Fibroblast of lung (primary cell): ENCODE measurements around the gene BLOC1S6. TPM values are rescaled to one million over a fixed set of nuclear protein-coding genes. Genes with fewer than 3 reads are reported as not detected.
A peak's percentile ranks its signal among the peaks of the same experiment; 100 is the strongest.

Experiments used
- DNase-seq, 2 donors: peaks; one replicate each; pipeline versions ENCODE4 v3.0.0 to v3.0.0-alpha.2; 2010; ENCODE audit warnings: low read depth in 2 of 2
- H2AFZ ChIP-seq: 2 replicates; pipeline ENCODE4 v1.5.1; 2012; ENCODE audit warnings: low read length, control low read depth, inconsistent platforms
- H3K27ac ChIP-seq: 2 replicates; pipeline ENCODE4 v1.5.1; 2011; ENCODE audit warnings: low read length, control low read depth; ENCODE audit not compliant: insufficient read depth
- H3K27me3 ChIP-seq: 2 replicates; pipeline ENCODE4 v1.5.1; 2011; ENCODE audit warnings: mild to moderate bottlenecking, low read length; ENCODE audit not compliant: control insufficient read depth, insufficient read depth
- H3K36me3 ChIP-seq: 2 replicates; pipeline ENCODE4 v1.5.1; 2011; ENCODE audit warnings: low read length; ENCODE audit not compliant: control insufficient read depth, insufficient read depth
- H3K4me1 ChIP-seq: 2 replicates; pipeline ENCODE4 v1.5.1; 2011; ENCODE audit warnings: low read length; ENCODE audit not compliant: control insufficient read depth, insufficient read depth; ENCODE audit errors: extremely low read depth
- H3K4me2 ChIP-seq: 2 replicates; pipeline ENCODE4 v1.5.1; 2011; ENCODE audit warnings: low read length, control low read depth; ENCODE audit not compliant: insufficient read depth; ENCODE audit errors: extremely low read depth
- H3K4me3 ChIP-seq, 4 experiments: fragments of 200-600 bp in 1 of 4; sonication (generic) in 1 of 4; replicated peaks in 1 of 4; 2 replicates each; pipeline ENCODE4 v1.5.1; 2011 to 2016; ENCODE audit warnings: low read length in 4 of 4, low read depth in 3 of 4, mild to moderate bottlenecking in 3 of 4, control low read depth in 2 of 4, inconsistent platforms in 1 of 4, mixed read lengths in 1 of 4; ENCODE audit not compliant: insufficient read depth in 1 of 4; ENCODE audit errors: control extremely low read depth in 1 of 4
- H3K79me2 ChIP-seq: 2 replicates; pipeline ENCODE4 v1.5.1; 2012; ENCODE audit warnings: mild to moderate bottlenecking, low read length, inconsistent platforms; ENCODE audit not compliant: control insufficient read depth, insufficient read depth
- H3K9ac ChIP-seq: 2 replicates; pipeline ENCODE4 v1.5.1; 2011; ENCODE audit warnings: mild to moderate bottlenecking, low read length, control low read depth; ENCODE audit not compliant: insufficient read depth
- H3K9me3 ChIP-seq: 2 replicates; pipeline ENCODE4 v1.5.1; 2012; ENCODE audit warnings: low read depth, low read length; ENCODE audit not compliant: control insufficient read depth, insufficient read depth
- H4K20me1 ChIP-seq: 2 replicates; pipeline ENCODE4 v1.5.1; 2011; ENCODE audit warnings: low read length; ENCODE audit not compliant: control insufficient read depth, insufficient read depth; ENCODE audit errors: extremely low read depth
- CTCF ChIP-seq, 2 donors: IDR thresholded peaks in 1 of 2; conservative IDR thresholded peaks in 1 of 2; 1 replicate in 1 of 2; 2 replicates in 1 of 2; pipeline ENCODE4 v1.5.1; 2011 to 2012; ENCODE audit warnings: low read length in 2 of 2, control low read depth in 1 of 2, inconsistent platforms in 1 of 2, low read depth in 1 of 2, mild to moderate bottlenecking in 1 of 2
- EZH2 ChIP-seq: IDR thresholded peaks from 2 replicates; pipeline ENCODE4 v1.5.1; 2012; ENCODE audit warnings: low read length, control low read depth, mild to moderate bottlenecking; ENCODE audit errors: missing control alignments
- polyA plus RNA-seq, 2 donors: library from polyadenylated mRNA; depleted of rRNA in 1 of 2; stranded (reverse) in 1 of 2; unstranded in 1 of 2; fragments of >200 nt; gene quantifications; 2 replicates each; pipeline ENCODE4 v1.2.1, GENCODE V29; 2011 to 2012; ENCODE audit warnings: missing spikeins in 1 of 2
- total RNA-seq: library from RNA; depleted of rRNA; stranded (reverse); fragments of >200 nt; gene quantifications from 2 replicates; pipeline ENCODE4 v1.2.1, GENCODE V29; 2014

BLOC1S6 gene
- total and polyA plus RNA-seq, 2 donors (not counting 1 experiment from before 2014, with no cell fraction given), result 38.3 to 84.6 TPM

GRCh38 chr15:45611305-45611704 is 24.1 kb downstream of the BLOC1S6 start:
- DNase-seq, result peak in 1 of 2 donors; percentile 28
- Histone ChIP-seq H4K20me1 (no peaks in the 10 kb centered on the region), H3K27me3 (no peaks in the 10 kb centered on the region), H3K4me3 (no peak overlapping the region), H3K9ac (no peak overlapping the region), H3K4me2 (no peak overlapping the region), H3K36me3 (no peaks in the 10 kb centered on the region), H3K9me3 (no peaks in the 10 kb centered on the region), H3K4me1 (no peaks in the 10 kb centered on the region), H2AFZ (no peak overlapping the region), H3K27ac (no peak overlapping the region), H3K79me2 (no peaks in the 10 kb centered on the region)
- TF ChIP-seq EZH2 (no peak), CTCF (conservative IDR thresholded peaks at IDR 0.05 in 1 of 2, IDR thresholded peaks at IDR 0.05 in 1 of 2; ENCODE audit: low read depth in 1 of 2, low read length in 2 of 2) (peak; percentile 25 to 48)

GRCh38 chr15:45612790-45613415 is 25.7 kb downstream of the BLOC1S6 start:
- DNase-seq, result peak; percentile 43 to 77
- Histone ChIP-seq H3K27me3 (no peaks in the 10 kb centered on the region), H3K9me3 (no peaks in the 10 kb centered on the region), H3K9ac (no peak overlapping the region), H3K27ac (no peak overlapping the region), H3K79me2 (no peaks in the 10 kb centered on the region), H3K4me3 (no peak overlapping the region), H2AFZ (no peak overlapping the region), H4K20me1 (no peaks in the 10 kb centered on the region), H3K36me3 (no peaks in the 10 kb centered on the region), H3K4me2 (no peak overlapping the region), H3K4me1 (peaks cover 2% of the 10 kb centered on the region)
- TF ChIP-seq CTCF (conservative IDR thresholded peaks at IDR 0.05 in 1 of 2, IDR thresholded peaks at IDR 0.05 in 1 of 2; ENCODE audit: low read depth in 1 of 2, low read length in 2 of 2), result no peak
- TF ChIP-seq EZH2, result no peak

GRCh38 chr15:45616901-45617323 is 29.7 kb downstream of the BLOC1S6 start:
- H2AFZ ChIP-seq, result no peak overlapping the region
- H3K27me3 ChIP-seq, result no peaks in the 10 kb centered on the region
- no peaks in the 10 kb centered on the region for H3K36me3 ChIP-seq
- H3K79me2 ChIP-seq, result no peaks in the 10 kb centered on the region
- H3K4me3 ChIP-seq, result no peak overlapping the region
- peaks cover 2% of the 10 kb centered on the region for H3K4me1 ChIP-seq
- no peak for TF ChIP-seq EZH2
- no peak for TF ChIP-seq CTCF (conservative IDR thresholded peaks at IDR 0.05 in 1 of 2, IDR thresholded peaks at IDR 0.05 in 1 of 2; ENCODE audit: low read depth in 1 of 2, low read length in 2 of 2)
- no peaks in the 10 kb centered on the region for H3K9me3 ChIP-seq
- no peak for DNase-seq
- no peaks in the 10 kb centered on the region for H4K20me1 ChIP-seq
- H3K9ac ChIP-seq, result no peak overlapping the region
- H3K4me2 ChIP-seq, result no peak overlapping the region
- no peak overlapping the region for H3K27ac ChIP-seq
